ENCODE measurements around the gene IFI44.

The IFI44 gene, protein sequence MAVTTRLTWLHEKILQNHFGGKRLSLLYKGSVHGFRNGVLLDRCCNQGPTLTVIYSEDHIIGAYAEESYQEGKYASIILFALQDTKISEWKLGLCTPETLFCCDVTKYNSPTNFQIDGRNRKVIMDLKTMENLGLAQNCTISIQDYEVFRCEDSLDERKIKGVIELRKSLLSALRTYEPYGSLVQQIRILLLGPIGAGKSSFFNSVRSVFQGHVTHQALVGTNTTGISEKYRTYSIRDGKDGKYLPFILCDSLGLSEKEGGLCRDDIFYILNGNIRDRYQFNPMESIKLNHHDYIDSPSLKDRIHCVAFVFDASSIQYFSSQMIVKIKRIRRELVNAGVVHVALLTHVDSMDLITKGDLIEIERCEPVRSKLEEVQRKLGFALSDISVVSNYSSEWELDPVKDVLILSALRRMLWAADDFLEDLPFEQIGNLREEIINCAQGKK

DNA sequence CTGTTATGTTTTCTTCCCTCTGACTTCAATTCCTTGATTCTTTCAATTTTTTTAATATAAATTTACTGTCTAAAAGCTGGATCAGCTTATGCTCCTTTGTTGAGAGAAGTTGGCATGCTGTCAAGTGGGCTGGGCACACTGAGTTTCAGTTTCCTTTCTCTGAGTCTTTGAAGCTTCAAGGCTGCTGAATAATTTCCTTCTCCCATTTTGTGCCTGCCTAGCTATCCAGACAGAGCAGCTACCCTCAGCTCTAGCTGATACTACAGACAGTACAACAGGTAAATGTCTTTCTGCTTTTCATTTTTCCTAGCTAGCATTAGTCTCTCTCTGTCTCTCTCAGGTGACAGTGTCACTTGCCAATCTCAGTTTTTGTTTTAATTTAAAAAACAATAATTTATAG lies at the start of gene IFI44:
IFI44 (plus strand) TSS at position 204 of the 400 bp plus-strand sequence. CDS start 365 bp downstream, outside the sequence.
- Histone ChIP-seq H3K27me3 (replicated peaks) (no peaks in the 10 kb centered on the region), H3K4me3 (ENCODE audit: low read depth, low read length) (peak within 1 kb of the TSS; percentile 44), H3K27ac (peak within 1 kb of the TSS; percentile 59), H3K36me3 (replicated peaks) (no peaks in the 10 kb centered on the region)
- peak; percentile 88 for DNase-seq
- TF ChIP-seq, protein P1, sequence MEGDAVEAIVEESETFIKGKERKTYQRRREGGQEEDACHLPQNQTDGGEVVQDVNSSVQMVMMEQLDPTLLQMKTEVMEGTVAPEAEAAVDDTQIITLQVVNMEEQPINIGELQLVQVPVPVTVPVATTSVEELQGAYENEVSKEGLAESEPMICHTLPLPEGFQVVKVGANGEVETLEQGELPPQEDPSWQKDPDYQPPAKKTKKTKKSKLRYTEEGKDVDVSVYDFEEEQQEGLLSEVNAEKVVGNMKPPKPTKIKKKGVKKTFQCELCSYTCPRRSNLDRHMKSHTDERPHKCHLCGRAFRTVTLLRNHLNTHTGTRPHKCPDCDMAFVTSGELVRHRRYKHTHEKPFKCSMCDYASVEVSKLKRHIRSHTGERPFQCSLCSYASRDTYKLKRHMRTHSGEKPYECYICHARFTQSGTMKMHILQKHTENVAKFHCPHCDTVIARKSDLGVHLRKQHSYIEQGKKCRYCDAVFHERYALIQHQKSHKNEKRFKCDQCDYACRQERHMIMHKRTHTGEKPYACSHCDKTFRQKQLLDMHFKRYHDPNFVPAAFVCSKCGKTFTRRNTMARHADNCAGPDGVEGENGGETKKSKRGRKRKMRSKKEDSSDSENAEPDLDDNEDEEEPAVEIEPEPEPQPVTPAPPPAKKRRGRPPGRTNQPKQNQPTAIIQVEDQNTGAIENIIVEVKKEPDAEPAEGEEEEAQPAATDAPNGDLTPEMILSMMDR (IDR thresholded peaks at IDR 0.05; ENCODE audit: low read depth, low read length, missing control alignments) = no peak
- in situ Hi-C loops (cut with HindIII; ENCODE audit: low pct_ligation_motif_present, low sequenced_read_pairs) = no loop called here

DNA sequence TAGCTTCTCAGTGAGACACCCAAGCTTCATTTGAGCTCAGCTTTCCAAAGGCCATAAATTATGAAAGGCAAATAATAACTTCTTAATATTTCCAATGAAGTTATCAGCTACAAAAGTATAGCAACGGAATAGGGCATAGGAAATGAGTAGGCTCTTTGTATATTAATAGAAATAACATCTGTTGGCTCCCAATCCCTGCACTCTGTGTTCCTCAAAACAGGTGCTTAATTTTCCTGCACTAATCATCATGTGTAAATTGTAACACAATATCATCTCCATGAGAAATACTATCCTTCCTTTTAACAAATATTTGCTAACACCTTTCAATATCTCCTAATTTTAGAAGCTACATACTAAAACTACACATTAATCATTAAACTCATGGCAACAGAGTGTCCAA lies 48.6 kb upstream of the IFI44 start:
- DNase-seq = no peak
- in situ Hi-C loops (cut with HindIII; ENCODE audit: low pct_ligation_motif_present, low sequenced_read_pairs) = no loop called here
- Histone ChIP-seq H3K27me3 (replicated peaks) (no peaks in the 10 kb centered on the region), H3K27ac (no peak overlapping the region), H3K4me3 (ENCODE audit: low read depth, low read length) (no peak overlapping the region), H3K36me3 (replicated peaks) (no peaks in the 10 kb centered on the region)
- TF ChIP-seq, protein P1 (IDR thresholded peaks at IDR 0.05; ENCODE audit: low read depth, low read length, missing control alignments) = no peak

DNA sequence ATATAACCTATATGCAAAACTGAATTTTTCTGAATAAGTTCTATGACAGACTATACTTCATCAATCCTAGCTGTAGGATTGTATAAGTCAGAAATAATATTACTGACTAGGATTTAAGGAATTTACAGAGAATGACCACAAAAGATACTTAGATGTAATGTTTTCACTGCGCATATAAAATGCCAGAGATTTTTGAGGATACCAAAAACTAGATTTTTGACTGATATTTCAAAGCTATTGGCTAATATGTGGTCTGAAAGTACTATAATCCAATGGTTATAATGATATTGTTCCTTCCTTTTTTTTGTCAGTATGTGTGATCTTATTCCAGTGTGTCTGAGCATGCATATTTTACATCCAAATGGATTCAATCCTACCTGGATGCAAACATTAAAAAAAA lies 46.4 kb upstream of the IFI44 start:
- no peaks in the 10 kb centered on the region for H3K27me3 ChIP-seq (replicated peaks)
- H3K36me3 ChIP-seq (replicated peaks) = no peaks in the 10 kb centered on the region
- no peak for DNase-seq
- TF ChIP-seq, protein P1 (IDR thresholded peaks at IDR 0.05; ENCODE audit: low read depth, low read length, missing control alignments) = no peak
- H3K27ac ChIP-seq = no peak overlapping the region
- no peak overlapping the region for H3K4me3 ChIP-seq (ENCODE audit: low read depth, low read length)
- in situ Hi-C loops (cut with HindIII; ENCODE audit: low pct_ligation_motif_present, low sequenced_read_pairs) = no loop called here

DNA sequence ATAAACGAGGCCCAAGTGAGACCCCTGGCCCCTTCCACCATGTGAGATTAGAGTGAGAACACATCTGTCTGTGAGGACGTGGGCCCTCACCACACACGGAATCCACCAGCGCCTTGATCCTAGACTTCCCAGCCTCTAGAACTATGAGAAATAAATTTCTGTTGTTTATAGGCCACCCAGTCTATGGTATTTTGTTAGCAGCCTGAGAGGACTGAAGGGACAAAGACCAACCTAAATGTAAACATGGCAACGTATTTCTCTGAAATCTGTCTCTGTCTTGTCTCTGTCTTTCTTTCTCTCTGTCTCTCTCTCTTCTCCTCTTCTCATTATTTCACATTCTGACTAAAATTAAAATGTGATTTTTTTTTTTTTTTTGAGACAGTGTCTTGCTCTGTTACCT lies 45.0 kb upstream of the IFI44 start:
- TF ChIP-seq, protein P1 (IDR thresholded peaks at IDR 0.05; ENCODE audit: low read depth, low read length, missing control alignments) = no peak
- in situ Hi-C loops (cut with HindIII; ENCODE audit: low pct_ligation_motif_present, low sequenced_read_pairs) = no loop called here
- H3K4me3 ChIP-seq (ENCODE audit: low read depth, low read length) = no peak overlapping the region
- H3K27ac ChIP-seq = no peak overlapping the region
- H3K36me3 ChIP-seq (replicated peaks) = no peaks in the 10 kb centered on the region
- no peak for DNase-seq
- no peaks in the 10 kb centered on the region for H3K27me3 ChIP-seq (replicated peaks)

DNA sequence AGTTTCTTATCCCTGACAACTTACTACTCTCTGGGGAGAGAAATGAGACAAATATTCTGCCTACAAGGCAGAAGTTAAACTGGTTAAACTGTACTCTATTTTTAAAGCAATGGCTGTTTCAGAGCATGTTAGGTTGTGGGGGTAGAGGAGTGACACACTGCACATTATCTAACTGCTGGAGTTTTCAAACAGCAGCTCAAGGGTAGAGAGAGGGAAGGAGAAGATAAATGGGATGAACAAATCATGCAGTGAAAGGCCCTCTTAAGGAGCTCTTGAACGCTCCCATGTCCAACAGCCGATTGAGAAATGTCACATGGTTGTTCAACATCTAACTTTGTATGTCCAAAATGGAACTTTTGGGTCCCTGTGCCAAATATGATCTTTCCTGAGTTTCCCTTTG lies 43.4 kb upstream of the IFI44 start:
- DNase-seq = no peak
- H3K27me3 ChIP-seq (replicated peaks) = no peaks in the 10 kb centered on the region
- TF ChIP-seq, protein P1 (IDR thresholded peaks at IDR 0.05; ENCODE audit: low read depth, low read length, missing control alignments) = no peak
- no peak overlapping the region for H3K4me3 ChIP-seq (ENCODE audit: low read depth, low read length)
- in situ Hi-C loops (cut with HindIII; ENCODE audit: low pct_ligation_motif_present, low sequenced_read_pairs) = no loop called here
- H3K27ac ChIP-seq = no peak overlapping the region
- no peaks in the 10 kb centered on the region for H3K36me3 ChIP-seq (replicated peaks)

All from brain microvascular endothelial cell (primary cell).